Endodermal cell (in vitro differentiated cells): ENCODE measurements around the gene PPP4R1. TPM values are rescaled to one million over a fixed set of nuclear protein-coding genes. Genes with fewer than 3 reads are reported as not detected.

Experiments used
- DNase-seq: peaks from one replicate; pipeline ENCODE4 v3.0.0-alpha.2; 2017
- H3K27ac ChIP-seq: 2 replicates; pipeline ENCODE4 v1.5.1; 2013; ENCODE audit warnings: mild to moderate bottlenecking, low read depth, low read length, moderate library complexity
- H3K27me3 ChIP-seq: 2 replicates; pipeline ENCODE4 v1.6.1; 2013; ENCODE audit warnings: mild to moderate bottlenecking, low read length, moderate library complexity; ENCODE audit not compliant: insufficient read depth, control insufficient read depth, poor library complexity, severe bottlenecking
- H3K36me3 ChIP-seq: 2 replicates; pipeline ENCODE4 v1.7.0; 2013; ENCODE audit warnings: mild to moderate bottlenecking, low read length, moderate library complexity; ENCODE audit not compliant: control insufficient read depth, insufficient read depth
- H3K4me1 ChIP-seq: one replicate; pipeline ENCODE4 v1.7.0; 2013; ENCODE audit warnings: low read length; ENCODE audit not compliant: control insufficient read depth, insufficient read depth
- H3K4me3 ChIP-seq: 2 replicates; pipeline ENCODE4 v1.5.1; 2013; ENCODE audit warnings: mild to moderate bottlenecking, low read length, moderate library complexity
- H3K9ac ChIP-seq: 2 replicates; pipeline ENCODE4 v1.6.1; 2013; ENCODE audit warnings: mild to moderate bottlenecking, low read length, moderate library complexity; ENCODE audit not compliant: poor library complexity, severe bottlenecking; ENCODE audit errors: extremely low read depth
- H3K9me3 ChIP-seq: 2 replicates; pipeline ENCODE4 v1.6.1; 2013; ENCODE audit warnings: mild to moderate bottlenecking, low read length, moderate library complexity; ENCODE audit not compliant: control insufficient read depth
- H3K27ac Mint-ChIP-seq: 2 replicates; pipeline ENCODE4 v1.8.0; 2020; ENCODE audit warnings: mixed read lengths
- H3K27me3 Mint-ChIP-seq: 2 replicates; pipeline ENCODE4 v1.8.0; 2021; ENCODE audit warnings: mild to moderate bottlenecking, mixed read lengths; ENCODE audit not compliant: insufficient read depth
- H3K36me3 Mint-ChIP-seq: 2 replicates; pipeline ENCODE4 v1.8.0; 2020; ENCODE audit warnings: low read depth, mixed read lengths
- H3K4me1 Mint-ChIP-seq: 2 replicates; pipeline ENCODE4 v1.8.0; 2020; ENCODE audit warnings: mixed read lengths
- H3K4me3 Mint-ChIP-seq: 2 replicates; pipeline ENCODE4 v1.8.0; 2020; ENCODE audit warnings: mild to moderate bottlenecking, moderate library complexity, mixed read lengths
- H3K9me3 Mint-ChIP-seq: 2 replicates; pipeline ENCODE4 v1.8.0; 2020; ENCODE audit warnings: mild to moderate bottlenecking, mixed read lengths
- WGBS, 2 experiments: methylation state at CpG; one replicate each; pipeline versions ENCODE4 v1.1.5 to v1.1.7; 2013; ENCODE audit warnings: missing lambda C conversion rate in 2 of 2, mixed read lengths in 1 of 2; ENCODE audit not compliant: insufficient coverage in 1 of 2, insufficient read length in 1 of 2; 5-methylcytosine and 5-hydroxymethylcytosine counted together
- total RNA-seq, 2 donors: library from RNA; stranded (reverse); fragmentation: NEBNext Ultra II Directional in 1 of 2; extraction: Animal tissue kit (Norgen Biotek cat#: 25700) in 1 of 2; gene quantifications; 2 replicates in 1 of 2; 3 replicates in 1 of 2; pipeline ENCODE4 v1.2.1, GENCODE V29; 2021
- TF ChIP-seq, protein P1 (sequence below): fragments of 200-600 bp; sonication (generic); conservative IDR thresholded peaks from 2 replicates; pipeline ENCODE4 v1.5.0; 2021; ENCODE audit warnings: antibody characterized with exemption, mild to moderate bottlenecking

PPP4R1 gene
- total RNA-seq, 2 donors from 2014 or later, result 85.8 to 116 TPM

GRCh38 chr18:9619056-9619455, 4.7 kb upstream of the PPP4R1 start:
- H3K4me1 ChIP-seq, result peaks cover 7% of the 10 kb centered on the region
- Mint-ChIP-seq H3K27ac (no peak overlapping the region), H3K27me3 (no peaks in the 10 kb centered on the region), H3K9me3 (no peaks in the 10 kb centered on the region), H3K4me3 (no peak overlapping the region), H3K36me3 (no peaks in the 10 kb centered on the region), H3K4me1 (peaks cover 15% of the 10 kb centered on the region)
- no peaks in the 10 kb centered on the region for H3K9me3 ChIP-seq
- no peaks in the 10 kb centered on the region for H3K27me3 ChIP-seq
- H3K36me3 ChIP-seq, result no peaks in the 10 kb centered on the region
- TF ChIP-seq, protein P1, sequence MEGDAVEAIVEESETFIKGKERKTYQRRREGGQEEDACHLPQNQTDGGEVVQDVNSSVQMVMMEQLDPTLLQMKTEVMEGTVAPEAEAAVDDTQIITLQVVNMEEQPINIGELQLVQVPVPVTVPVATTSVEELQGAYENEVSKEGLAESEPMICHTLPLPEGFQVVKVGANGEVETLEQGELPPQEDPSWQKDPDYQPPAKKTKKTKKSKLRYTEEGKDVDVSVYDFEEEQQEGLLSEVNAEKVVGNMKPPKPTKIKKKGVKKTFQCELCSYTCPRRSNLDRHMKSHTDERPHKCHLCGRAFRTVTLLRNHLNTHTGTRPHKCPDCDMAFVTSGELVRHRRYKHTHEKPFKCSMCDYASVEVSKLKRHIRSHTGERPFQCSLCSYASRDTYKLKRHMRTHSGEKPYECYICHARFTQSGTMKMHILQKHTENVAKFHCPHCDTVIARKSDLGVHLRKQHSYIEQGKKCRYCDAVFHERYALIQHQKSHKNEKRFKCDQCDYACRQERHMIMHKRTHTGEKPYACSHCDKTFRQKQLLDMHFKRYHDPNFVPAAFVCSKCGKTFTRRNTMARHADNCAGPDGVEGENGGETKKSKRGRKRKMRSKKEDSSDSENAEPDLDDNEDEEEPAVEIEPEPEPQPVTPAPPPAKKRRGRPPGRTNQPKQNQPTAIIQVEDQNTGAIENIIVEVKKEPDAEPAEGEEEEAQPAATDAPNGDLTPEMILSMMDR, result no peak
- H3K4me3 ChIP-seq, result no peak overlapping the region
- no peak for DNase-seq
- no peak overlapping the region for H3K27ac ChIP-seq
- no peak overlapping the region for H3K9ac ChIP-seq
- WGBS, 2 experiments, result 65 to 78% methylated on average over 3 of the region's 3 CpGs

GRCh38 chr18:9617006-9617542, 2.7 kb upstream of the PPP4R1 start:
- H3K9ac ChIP-seq, result no peak overlapping the region
- H3K27me3 Mint-ChIP-seq, result no peaks in the 10 kb centered on the region
- H3K9me3 ChIP-seq, result no peaks in the 10 kb centered on the region
- H3K27ac ChIP-seq, result no peak overlapping the region
- TF ChIP-seq, protein P1, result no peak
- H3K4me3 ChIP-seq, result no peak overlapping the region
- no peak for DNase-seq
- H3K4me3 Mint-ChIP-seq, result no peak overlapping the region
- peaks cover 30% of the 10 kb centered on the region for H3K4me1 Mint-ChIP-seq
- H3K36me3 ChIP-seq, result no peaks in the 10 kb centered on the region
- no peaks in the 10 kb centered on the region for H3K9me3 Mint-ChIP-seq
- no peaks in the 10 kb centered on the region for H3K27me3 ChIP-seq
- H3K27ac Mint-ChIP-seq, result no peak overlapping the region
- WGBS, 2 experiments, result 86 to 98% methylated on average over 4 to 5 of the region's 5 CpGs
- peaks cover 7% of the 10 kb centered on the region for H3K4me1 ChIP-seq
- peaks cover 2% of the 10 kb centered on the region for H3K36me3 Mint-ChIP-seq

DNA sequence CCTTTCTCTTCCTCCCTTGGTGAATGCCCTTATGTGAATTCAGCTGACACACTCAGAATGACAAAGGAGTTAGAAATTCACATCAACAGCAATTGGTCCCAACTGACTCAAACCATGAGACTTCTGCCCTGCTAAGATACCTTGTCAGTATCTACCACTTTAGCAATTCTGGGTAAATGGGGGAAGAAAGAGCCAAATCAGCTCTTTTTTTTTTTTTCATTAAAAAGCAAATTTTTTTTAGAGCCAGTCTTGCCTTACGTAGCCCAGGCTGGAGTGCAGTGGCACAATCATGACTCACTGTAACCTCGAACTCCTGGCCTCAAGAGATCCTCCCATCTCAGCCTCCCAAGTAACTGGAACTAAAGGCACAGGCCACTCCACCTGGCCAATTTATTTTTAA, 1.7 kb upstream of the PPP4R1 start:
- Histone ChIP-seq H3K4me1 (peaks cover 7% of the 10 kb centered on the region), H3K9me3 (no peaks in the 10 kb centered on the region), H3K4me3 (no peak overlapping the region), H3K36me3 (peaks cover 5% of the 10 kb centered on the region), H3K27me3 (no peaks in the 10 kb centered on the region), H3K9ac (no peak overlapping the region), H3K27ac (no peak overlapping the region)
- no peak for DNase-seq
- TF ChIP-seq, protein P1, result no peak
- peaks cover 32% of the 10 kb centered on the region for H3K4me1 Mint-ChIP-seq
- H3K27ac Mint-ChIP-seq, result no peak overlapping the region
- WGBS, 2 experiments, result 92 to 100% methylated on average over 2 of the region's 2 CpGs
- peaks cover 9% of the 10 kb centered on the region for H3K36me3 Mint-ChIP-seq
- H3K4me3 Mint-ChIP-seq, result no peak overlapping the region
- no peaks in the 10 kb centered on the region for H3K9me3 Mint-ChIP-seq
- H3K27me3 Mint-ChIP-seq, result no peaks in the 10 kb centered on the region
